ENCODE results near the gene RGS5.

- TF ChIP-seq CTCF (IDR thresholded peaks at IDR 0.05) (no peak), EZH2 (IDR thresholded peaks at IDR 0.05; ENCODE audit: borderline replicate concordance, insufficient read depth, low read depth, low read length, poor library complexity, severe bottlenecking) (no peak)
Observed at GRCh38 chr1:163155606-163156005, 47.1 kb downstream of the RGS5 start.

Measured in B cell (primary cell).